HEK293 (cell line): ENCODE data around the gene TTC13.

ENCODE experiments used
- GFI1B ChIP-seq: fragments of 450-650 bp; formaldehyde crosslinking; IDR thresholded peaks from 2 replicates; pipeline ENCODE4 v1.5.1; 2016; ENCODE audit warnings: missing biosample characterization, missing genetic modification characterization
- HIC1 ChIP-seq: fragments of 450-650 bp; formaldehyde crosslinking; IDR thresholded peaks from 2 replicates; pipeline ENCODE4 v1.5.1; 2016; ENCODE audit warnings: missing biosample characterization, missing genetic modification characterization
- OVOL3 ChIP-seq: fragments of 450-650 bp; formaldehyde crosslinking; IDR thresholded peaks from 2 replicates; pipeline ENCODE4 v1.5.1; 2016; ENCODE audit warnings: missing biosample characterization, missing genetic modification characterization
- PATZ1 ChIP-seq: fragments of 450-650 bp; formaldehyde crosslinking; IDR thresholded peaks from 2 replicates; pipeline ENCODE4 v1.5.1; 2016; ENCODE audit warnings: missing biosample characterization, missing genetic modification characterization
- PRDM2 ChIP-seq: fragments of 450-650 bp; formaldehyde crosslinking; IDR thresholded peaks from 2 replicates; pipeline ENCODE4 v1.5.1; 2016; ENCODE audit warnings: missing biosample characterization, missing genetic modification characterization, borderline replicate concordance
- REPIN1 ChIP-seq: fragments of 450-650 bp; formaldehyde crosslinking; IDR thresholded peaks from 2 replicates; pipeline ENCODE4 v1.5.1; 2017; ENCODE audit warnings: missing biosample characterization, missing genetic modification characterization, low read depth
- SP3 ChIP-seq: fragments of 450-650 bp; formaldehyde crosslinking; IDR thresholded peaks from 2 replicates; pipeline ENCODE4 v1.5.1; 2016; ENCODE audit warnings: missing biosample characterization, missing genetic modification characterization
- TCF7L2 ChIP-seq: IDR thresholded peaks from 2 replicates; pipeline ENCODE4 v1.6.1; 2011; ENCODE audit warnings: low read depth, mild to moderate bottlenecking, inconsistent platforms, low read length, moderate library complexity, borderline replicate concordance
- ZBTB1 ChIP-seq: fragments of 450-650 bp; formaldehyde crosslinking; IDR thresholded peaks from 2 replicates; pipeline ENCODE4 v1.5.1; 2016; ENCODE audit warnings: missing biosample characterization, missing genetic modification characterization
- ZBTB21 ChIP-seq: fragments of 450-650 bp; formaldehyde crosslinking; IDR thresholded peaks from 2 replicates; pipeline ENCODE4 v1.5.1; 2017; ENCODE audit warnings: missing biosample characterization, missing genetic modification characterization
- ZFP41 ChIP-seq: fragments of 450-650 bp; formaldehyde crosslinking; IDR thresholded peaks from 2 replicates; pipeline ENCODE4 v1.5.1; 2016; ENCODE audit warnings: missing biosample characterization, missing genetic modification characterization, borderline replicate concordance
- ZNF138 ChIP-seq: fragments of 450-650 bp; formaldehyde crosslinking; IDR thresholded peaks from 2 replicates; pipeline ENCODE4 v1.5.1; 2016; ENCODE audit warnings: missing biosample characterization, missing genetic modification characterization, borderline replicate concordance
- ZNF2 ChIP-seq: fragments of 450-650 bp; formaldehyde crosslinking; IDR thresholded peaks from 2 replicates; pipeline ENCODE4 v1.5.1; 2016; ENCODE audit warnings: missing biosample characterization, missing genetic modification characterization
- ZNF221 ChIP-seq: fragments of 450-650 bp; formaldehyde crosslinking; IDR thresholded peaks from 2 replicates; pipeline ENCODE4 v1.5.1; 2017; ENCODE audit warnings: missing biosample characterization, missing genetic modification characterization, borderline replicate concordance
- ZNF223 ChIP-seq: fragments of 450-650 bp; formaldehyde crosslinking; IDR thresholded peaks from 2 replicates; pipeline ENCODE4 v1.5.1; 2016; ENCODE audit warnings: missing biosample characterization, missing genetic modification characterization
- ZNF280C ChIP-seq: fragments of 450-650 bp; formaldehyde crosslinking; IDR thresholded peaks from 2 replicates; pipeline ENCODE4 v1.5.1; 2016; ENCODE audit warnings: missing biosample characterization, missing genetic modification characterization
- ZNF324 ChIP-seq: fragments of 450-650 bp; formaldehyde crosslinking; IDR thresholded peaks from 2 replicates; pipeline ENCODE4 v1.5.1; 2016; ENCODE audit warnings: missing biosample characterization, missing genetic modification characterization
- ZNF362 ChIP-seq: fragments of 450-650 bp; formaldehyde crosslinking; IDR thresholded peaks from 2 replicates; pipeline ENCODE4 v1.5.1; 2016; ENCODE audit warnings: missing biosample characterization, missing genetic modification characterization
- ZNF37A ChIP-seq: fragments of 450-650 bp; IDR thresholded peaks from 2 replicates; pipeline ENCODE4 v1.5.1; 2018; ENCODE audit warnings: missing biosample characterization, missing genetic modification characterization
- ZNF416 ChIP-seq: fragments of 450-650 bp; formaldehyde crosslinking; IDR thresholded peaks from 2 replicates; pipeline ENCODE4 v1.5.1; 2016; ENCODE audit warnings: missing biosample characterization, missing genetic modification characterization
- ZNF449 ChIP-seq: fragments of 450-650 bp; formaldehyde crosslinking; IDR thresholded peaks from 2 replicates; pipeline ENCODE4 v1.5.1; 2017; ENCODE audit warnings: missing biosample characterization, mild to moderate bottlenecking, missing genetic modification characterization, moderate library complexity
- ZNF510 ChIP-seq: fragments of 450-650 bp; formaldehyde crosslinking; IDR thresholded peaks from 2 replicates; pipeline ENCODE4 v1.5.1; 2018; ENCODE audit warnings: mild to moderate bottlenecking, missing genetic modification characterization, missing biosample characterization; ENCODE audit not compliant: insufficient replicate concordance
- ZNF571 ChIP-seq: fragments of 450-650 bp; formaldehyde crosslinking; IDR thresholded peaks from 2 replicates; pipeline ENCODE4 v1.5.0; 2017; ENCODE audit warnings: missing biosample characterization, missing genetic modification characterization
- ZNF629 ChIP-seq: fragments of 450-650 bp; formaldehyde crosslinking; IDR thresholded peaks from 2 replicates; pipeline ENCODE4 v1.5.1; 2017; ENCODE audit warnings: missing biosample characterization, missing genetic modification characterization
- ZNF777 ChIP-seq: fragments of 450-650 bp; formaldehyde crosslinking; IDR thresholded peaks from 2 replicates; pipeline ENCODE4 v1.5.1; 2017; ENCODE audit warnings: missing biosample characterization, missing genetic modification characterization, borderline replicate concordance
- ZNF792 ChIP-seq: fragments of 450-650 bp; formaldehyde crosslinking; IDR thresholded peaks from 2 replicates; pipeline ENCODE4 v1.5.1; 2016; ENCODE audit warnings: missing biosample characterization, missing genetic modification characterization

Gene TTC13

GRCh38 chr1:230938924-230939368, 39.7 kb downstream of the TTC13 start (continued):
- TF ChIP-seq ZNF221 (tag by site-specific recombination): no peak
- TF ChIP-seq PATZ1 (tag by site-specific recombination): no peak
- 0 out of 2 replicates have a peak, but pooled peaks have one; percentile 13 for TF ChIP-seq GFI1B
- no peak for TF ChIP-seq ZBTB21
- TF ChIP-seq ZNF449 (tag by site-specific recombination): no peak
- TF ChIP-seq HIC1: no peak
- TF ChIP-seq SP3 (tag by site-specific recombination): no peak
- no peak for TF ChIP-seq ZNF416 (tag by site-specific recombination)
- TF ChIP-seq ZNF223 (tag by site-specific recombination): no peak
- no peak for TF ChIP-seq ZFP41
- no peak for TF ChIP-seq ZNF510 (tag by site-specific recombination)
- no peak for TF ChIP-seq ZNF37A (tag by site-specific recombination)
- TF ChIP-seq ZNF2 (tag by site-specific recombination): no peak
- no peak for TF ChIP-seq ZNF777 (tag by site-specific recombination)
- no peak for TF ChIP-seq ZNF138 (tag by site-specific recombination)
- TF ChIP-seq TCF7L2: peak; percentile 80; the same call in 1 of the 2 replicates
- TF ChIP-seq ZNF362 (tag by site-specific recombination): no peak
- TF ChIP-seq ZNF280C (tag by site-specific recombination): no peak
- TF ChIP-seq ZNF792 (tag by site-specific recombination): no peak
- no peak for TF ChIP-seq ZNF324 (tag by site-specific recombination)
- TF ChIP-seq ZNF629 (tag by site-specific recombination): peak; percentile 47; the same call in 1 of the 2 replicates
- TF ChIP-seq PRDM2 (tag by site-specific recombination): no peak
- TF ChIP-seq REPIN1 (tag by site-specific recombination): no peak
- TF ChIP-seq ZBTB1 (tag by site-specific recombination): no peak
- TF ChIP-seq OVOL3 (tag by site-specific recombination): peak; percentile 38; the same call in 1 of the 2 replicates
- TF ChIP-seq ZNF571 (tag by site-specific recombination): no peak
